Psoas muscle (tissue), 8 donors: ENCODE results near the gene MAP4K3. TPM values are rescaled to one million over a fixed set of nuclear protein-coding genes. Genes with fewer than 3 reads are reported as not detected.
A peak's percentile ranks its signal among the peaks of the same experiment; 100 is the strongest.

Experiments
- ATAC-seq, 4 donors: fragments of 200-7000 bp; cut with Tn5 transposase; one replicate each; pipeline ENCODE4 v1.9.1; 2020; ENCODE audit warnings: moderate library complexity in 3 of 4, mild to moderate bottlenecking in 2 of 4
- DNase-seq, 2 donors: peaks; one replicate each; pipeline ENCODE4 v3.0.0-alpha.2; 2020
- H3K27ac ChIP-seq: fragments of 200-600 bp; one replicate; pipeline ENCODE4 v1.8.0; 2022
- H3K27me3 ChIP-seq, 3 donors: fragments of 200-600 bp in 1 of 3; one replicate each; pipeline versions ENCODE4 v1.6.1 to v1.8.0; 2013 to 2022; ENCODE audit warnings: low read length in 2 of 3, mild to moderate bottlenecking in 2 of 3, moderate library complexity in 1 of 3; ENCODE audit not compliant: insufficient read depth in 3 of 3
- H3K36me3 ChIP-seq, 2 donors: fragments of 200-600 bp in 1 of 2; one replicate each; pipeline versions ENCODE4 v1.6.1 to v1.8.0; 2013 to 2022; ENCODE audit warnings: low read depth in 1 of 2, mild to moderate bottlenecking in 1 of 2, moderate library complexity in 1 of 2; ENCODE audit not compliant: insufficient read depth in 1 of 2
- H3K4me1 ChIP-seq: fragments of 200-600 bp; one replicate; pipeline ENCODE4 v1.8.0; 2022
- H3K4me3 ChIP-seq: fragments of 200-600 bp; one replicate; pipeline ENCODE4 v1.8.0; 2022; ENCODE audit warnings: mild to moderate bottlenecking
- H3K9me3 ChIP-seq: fragments of 200-600 bp; one replicate; pipeline ENCODE4 v1.8.0; 2022
- WGBS, 3 donors: extraction: QIAGEN DNeasy Blood & Tissue Kit; methylation state at CpG; one replicate each; pipeline versions ENCODE4 v1.1.6 to v1.1.7; 2013; 5-methylcytosine and 5-hydroxymethylcytosine counted together
- intact Hi-C, 2 donors: fragments of 100-400 bp; cut with DNase I; formaldehyde crosslinking; loops; one replicate each; pipeline versions ENCODE4 v1.11.0 to v1.14.2; 2022
- polyA plus RNA-seq, 3 donors: library from polyadenylated mRNA; stranded (reverse); fragments of 200-250 nt; gene quantifications; one replicate each; pipeline ENCODE4 v1.2.3, GENCODE V29; 2013
- total RNA-seq, 4 donors: library from RNA; stranded (reverse); fragmentation: NEBNext Ultra II Directional in 2 of 4; extraction: Animal tissue kit (Norgen Biotek cat#: 25700) in 2 of 4; gene quantifications; one replicate each; pipeline versions ENCODE4 v1.2.1 to v1.2.4, GENCODE V29; 2021 to 2023
- TF ChIP-seq, protein P1 (sequence below): fragments of 200-600 bp; IDR thresholded peaks from one replicate; pipeline ENCODE4 v1.8.0; 2022; ENCODE audit warnings: antibody characterized with exemption
- donor health status: healthy with polysubstance abuse.
- donor health status: DM: no; HTN: no; CAD: no; lungs with moderate emphysema.
- donor health status: Bipolar disorder and iron deficiency.
- donor health status: healthy.
- donor health status: DM: yes; HTN: yes; CAD: no.
- donor health status: DM: no; HTN: no; CAD: no.
- donor health status: DM: no; HTN: no; CAD: no.
- donor health status: DM: yes; HTN: yes; CAD: no.

The MAP4K3 gene
- total and polyA plus RNA-seq, 7 donors, result 8.4 to 47.7 (median 31.0) TPM

DNA sequence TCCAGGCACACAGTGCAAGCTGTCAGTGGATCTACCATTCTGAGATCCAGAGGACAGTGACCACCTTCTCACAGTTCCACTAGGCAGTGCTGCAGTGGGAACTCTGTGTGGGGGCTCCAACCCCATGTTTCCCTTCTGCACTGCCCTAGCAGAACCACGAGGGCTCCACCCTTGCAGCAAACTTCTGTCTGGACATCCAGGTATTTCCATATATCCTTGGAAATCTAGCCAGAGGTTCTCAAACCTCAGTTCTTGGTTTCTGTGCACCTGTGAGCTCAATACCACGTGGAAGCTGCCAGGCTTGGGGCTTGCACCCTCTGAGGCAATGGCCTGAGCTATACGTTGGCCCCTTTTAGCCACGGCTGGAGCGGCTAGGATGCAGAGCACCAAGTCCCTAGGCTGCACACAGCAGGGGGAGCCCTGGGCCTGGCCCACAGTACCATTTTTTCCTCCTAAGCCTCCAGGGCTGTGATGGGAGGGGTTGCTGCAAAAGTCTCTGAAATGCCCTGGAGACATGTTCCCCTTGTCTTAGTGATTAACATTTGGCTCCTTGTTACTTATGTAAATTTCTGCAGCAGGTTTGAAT is 77.5 kb downstream of the MAP4K3 start:
- 96 to 98% (median 97%) methylated on average over 5 of the region's 5 CpGs for WGBS, 3 donors
- no peak for DNase-seq

DNA sequence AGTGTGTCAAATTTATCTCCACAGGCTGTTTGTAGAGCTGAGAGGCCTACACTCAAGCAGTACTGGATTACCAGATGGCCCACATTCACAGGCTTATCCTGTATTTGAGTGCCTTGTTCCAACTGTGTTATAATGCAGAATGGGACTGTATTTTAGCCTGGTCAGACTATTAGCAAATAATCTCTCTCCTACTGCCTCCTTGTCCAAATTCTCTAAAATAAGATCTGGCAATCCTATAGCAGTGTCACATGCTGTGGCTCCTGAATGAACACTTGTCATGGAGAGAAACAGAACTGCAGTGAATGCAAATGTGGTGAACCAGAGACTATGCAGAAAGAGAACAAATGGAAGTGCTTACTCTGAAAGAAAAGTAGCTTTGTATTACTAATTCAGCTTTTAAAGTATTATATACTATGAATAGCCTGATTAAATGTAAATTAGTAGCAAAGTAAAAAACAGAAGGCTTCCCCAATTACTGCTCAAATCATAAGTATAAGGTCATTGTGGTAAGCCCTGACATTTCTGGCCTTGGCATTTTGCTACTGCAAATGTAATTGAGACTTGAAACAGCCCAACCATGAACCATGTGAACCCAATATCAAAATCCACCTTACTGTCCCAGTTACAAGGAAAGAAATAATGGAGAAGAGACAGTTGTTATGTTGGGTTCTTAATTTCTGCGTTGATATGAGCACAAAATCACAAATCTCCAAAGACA is 80.0 kb downstream of the MAP4K3 start:
- H3K27me3 ChIP-seq, result no peaks in the 10 kb centered on the region
- peaks cover 13% of the 10 kb centered on the region for H3K9me3 ChIP-seq
- no peak for DNase-seq
- peaks cover 37% of the 10 kb centered on the region for H3K4me1 ChIP-seq
- TF ChIP-seq, protein P1, sequence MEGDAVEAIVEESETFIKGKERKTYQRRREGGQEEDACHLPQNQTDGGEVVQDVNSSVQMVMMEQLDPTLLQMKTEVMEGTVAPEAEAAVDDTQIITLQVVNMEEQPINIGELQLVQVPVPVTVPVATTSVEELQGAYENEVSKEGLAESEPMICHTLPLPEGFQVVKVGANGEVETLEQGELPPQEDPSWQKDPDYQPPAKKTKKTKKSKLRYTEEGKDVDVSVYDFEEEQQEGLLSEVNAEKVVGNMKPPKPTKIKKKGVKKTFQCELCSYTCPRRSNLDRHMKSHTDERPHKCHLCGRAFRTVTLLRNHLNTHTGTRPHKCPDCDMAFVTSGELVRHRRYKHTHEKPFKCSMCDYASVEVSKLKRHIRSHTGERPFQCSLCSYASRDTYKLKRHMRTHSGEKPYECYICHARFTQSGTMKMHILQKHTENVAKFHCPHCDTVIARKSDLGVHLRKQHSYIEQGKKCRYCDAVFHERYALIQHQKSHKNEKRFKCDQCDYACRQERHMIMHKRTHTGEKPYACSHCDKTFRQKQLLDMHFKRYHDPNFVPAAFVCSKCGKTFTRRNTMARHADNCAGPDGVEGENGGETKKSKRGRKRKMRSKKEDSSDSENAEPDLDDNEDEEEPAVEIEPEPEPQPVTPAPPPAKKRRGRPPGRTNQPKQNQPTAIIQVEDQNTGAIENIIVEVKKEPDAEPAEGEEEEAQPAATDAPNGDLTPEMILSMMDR, result no peak
- peaks cover 3 to 20% of the 10 kb centered on the region in 2 donors for H3K36me3 ChIP-seq
- H3K27ac ChIP-seq, result peak overlapping the region; percentile 62
- H3K4me3 ChIP-seq, result no peak overlapping the region
- WGBS, 3 donors, result 47 to 87% (median 60%) methylated on average over 1 of the region's 1 CpG
- peak; percentile 67 to 84 (median 74) for ATAC-seq
- intact Hi-C loops, result no loop called here

More for the DNA sequence above, 77.5 kb downstream of the MAP4K3 start:
- no peaks in the 10 kb centered on the region for H3K27me3 ChIP-seq
- peaks cover 19% of the 10 kb centered on the region for H3K9me3 ChIP-seq
- peaks cover 36% of the 10 kb centered on the region for H3K4me1 ChIP-seq
- H3K27ac ChIP-seq, result no peak overlapping the region
- H3K4me3 ChIP-seq, result no peak overlapping the region
- TF ChIP-seq, protein P1, result no peak
- peaks cover 0 to 15% of the 10 kb centered on the region in 2 donors for H3K36me3 ChIP-seq
- ATAC-seq, result no peak
- intact Hi-C loops, result no loop called here

DNA sequence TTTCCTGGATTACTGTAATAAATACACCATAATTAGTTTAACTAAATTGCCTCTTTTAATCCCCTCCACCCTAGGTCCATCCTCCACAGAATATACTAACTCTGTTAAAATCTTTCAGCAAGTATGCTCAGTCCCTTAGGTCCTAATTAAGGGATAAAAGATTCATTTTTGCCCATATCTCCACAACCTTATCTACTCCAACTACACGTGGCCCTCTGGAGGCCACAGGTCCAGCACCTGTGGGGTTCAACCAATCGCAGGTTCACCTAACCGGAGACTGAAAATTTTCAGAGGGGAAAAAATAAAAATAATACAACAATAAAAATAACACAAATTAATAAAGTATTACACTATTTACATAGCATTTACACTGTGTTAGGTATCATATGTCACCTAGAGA is 86.4 kb downstream of the MAP4K3 start:
- no peaks in the 10 kb centered on the region for H3K9me3 ChIP-seq
- no peak for DNase-seq
- H3K4me3 ChIP-seq, result no peak overlapping the region
- H3K27ac ChIP-seq, result peak overlapping the region; percentile 6
- H3K36me3 ChIP-seq, result peaks cover 3 to 17% of the 10 kb centered on the region in 2 donors
- peaks cover 33% of the 10 kb centered on the region for H3K4me1 ChIP-seq
- ATAC-seq, result no peak
- TF ChIP-seq, protein P1, result no peak
- intact Hi-C loops, result no loop called here
- WGBS, 3 donors, result 82 to 90% (median 86%) methylated on average over 3 of the region's 3 CpGs
- no peaks in the 10 kb centered on the region for H3K27me3 ChIP-seq

DNA sequence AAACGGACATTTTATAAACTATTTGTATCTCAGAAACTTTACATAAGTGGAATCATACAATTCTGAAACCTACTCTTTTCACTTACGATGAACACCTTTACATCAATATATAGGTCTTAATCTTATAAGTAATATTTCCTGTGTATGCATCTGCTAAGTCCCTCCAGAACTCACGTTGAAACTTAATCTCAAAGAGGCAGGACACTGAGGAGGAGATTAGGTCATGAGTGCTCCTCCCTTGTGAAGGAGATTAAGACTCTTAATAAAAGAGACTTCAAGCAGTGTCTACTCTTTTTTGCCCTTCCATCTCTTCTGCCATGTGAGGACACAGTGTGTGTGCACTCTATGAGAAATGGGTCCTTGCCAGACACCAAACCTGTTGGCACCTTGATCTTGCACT is 98.6 kb downstream of the MAP4K3 start:
- peaks cover 0 to 4% of the 10 kb centered on the region in 2 donors for H3K36me3 ChIP-seq
- H3K4me1 ChIP-seq, result peaks cover 32% of the 10 kb centered on the region
- H3K4me3 ChIP-seq, result no peak overlapping the region
- H3K27ac ChIP-seq, result no peak overlapping the region
- WGBS, 3 donors, result 68 to 74% (median 71%) methylated on average over 3 of the region's 3 CpGs
- DNase-seq, result no peak
- no peaks in the 10 kb centered on the region for H3K27me3 ChIP-seq
- no peak for ATAC-seq
- H3K9me3 ChIP-seq, result no peaks in the 10 kb centered on the region
- TF ChIP-seq, protein P1, result no peak
- intact Hi-C loops, result no loop called here
